ENCODE data around the gene CRYBA2. TPM values are rescaled to one million over a fixed set of nuclear protein-coding genes. Genes with fewer than 3 reads are reported as not detected.
A peak's percentile ranks its signal among the peaks of the same experiment; 100 is the strongest.

The CRYBA2 gene
- total and polyA plus RNA-seq, 2 of the 8 experiments (the other 6 are each of a cell fraction or from before 2014, with no cell fraction given) = not detected

DNA sequence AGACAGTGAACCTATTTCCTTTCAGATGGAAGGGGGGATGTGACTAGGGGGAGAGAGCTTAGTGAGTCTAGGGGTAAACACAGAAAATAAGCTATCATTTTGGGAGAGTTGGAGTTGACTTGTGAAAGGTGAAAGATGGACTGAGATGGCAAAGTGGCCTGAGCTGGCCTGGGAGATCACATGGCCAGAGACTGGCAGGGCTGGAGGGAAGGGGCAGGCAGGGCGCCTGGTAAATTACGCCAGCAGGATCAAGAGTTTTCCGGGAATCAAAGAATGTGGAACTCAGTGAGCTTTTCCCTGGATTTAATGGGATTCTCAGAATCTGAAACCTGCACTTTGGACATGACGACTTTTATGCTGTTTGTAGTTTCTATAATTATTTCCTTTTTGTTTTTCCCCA lies 48.9 kb upstream of the CRYBA2 start:
- Histone ChIP-seq H2AFZ (ENCODE audit: low read length) (peak overlapping the region; percentile 54; the same call in 1 of the 2 replicates), H3K9ac (replicated peaks in 1 of 4; ENCODE audit: extremely low read depth in 1 of 4, low read depth in 3 of 4, low read length in 3 of 4) (no peak overlapping the region), H3K4me3 (ENCODE audit: extremely low read depth in 1 of 4, insufficient read depth in 2 of 4, low read depth in 3 of 4, low read length in 4 of 4) (no peak overlapping the region), H3K4ac (replicated peaks; ENCODE audit: insufficient read length, low read depth, low read length) (no peak overlapping the region), H3K23ac (ENCODE audit: insufficient read length) (no peak overlapping the region), H3K4me1 (replicated peaks in 1 of 4; ENCODE audit: control insufficient read depth in 3 of 4, insufficient read depth in 4 of 4, low read length in 3 of 4) (peaks cover 0 to 3% (median 0%) of the 10 kb centered on the region in 4 experiments; a peak in 1 of 7 replicates), H2BK5ac (ENCODE audit: low read depth, low read length) (no peak overlapping the region), H2BK20ac (ENCODE audit: low read length) (no peak overlapping the region), H2AK5ac (ENCODE audit: low read depth, low read length) (no peak overlapping the region), H3K79me2 (ENCODE audit: control insufficient read depth in 1 of 2, insufficient read depth in 2 of 2, low read length in 2 of 2) (no peaks in the 10 kb centered on the region), H3K27ac (ENCODE audit: low read depth, low read length) (no peak overlapping the region), H2BK15ac (ENCODE audit: low read length) (no peak overlapping the region), H3K36me3 (ENCODE audit: control insufficient read depth in 2 of 4, insufficient read depth in 4 of 4, low read length in 3 of 4) (no peaks in the 10 kb centered on the region), H3K23me2 (ENCODE audit: low read depth, low read length) (no peaks in the 10 kb centered on the region; the same call in 1 of the 2 replicates), H3K4me2 (ENCODE audit: insufficient read depth in 1 of 2, low read depth in 2 of 2, low read length in 2 of 2) (peak overlapping the region in 1 of 2 experiments; percentile 51; a peak in 1 of 4 replicates), H2BK120ac (replicated peaks; ENCODE audit: low read depth, low read length) (no peak overlapping the region), H3K56ac (replicated peaks; ENCODE audit: insufficient read length, low read depth, low read length) (no peak overlapping the region), H3K79me1 (ENCODE audit: low read depth, low read length) (no peaks in the 10 kb centered on the region), H3K9me3 (ENCODE audit: insufficient read depth in 2 of 2, low read depth in 1 of 2, low read length in 1 of 2) (no peaks in the 10 kb centered on the region), H3K14ac (ENCODE audit: insufficient read length) (no peak overlapping the region), H3K27me3 (replicated peaks in 1 of 4; ENCODE audit: control insufficient read depth in 3 of 4, extremely low read depth in 1 of 4, insufficient read depth in 3 of 4, low read length in 3 of 4) (peaks cover 0 to 7% (median 1%) of the 10 kb centered on the region in 4 experiments; a peak in 1 of 7 replicates), H4K8ac (ENCODE audit: extremely low read depth, insufficient read depth, low read length) (no peak overlapping the region), H4K91ac (replicated peaks; ENCODE audit: insufficient read length, low read length) (no peak overlapping the region), H4K20me1 (replicated peaks in 1 of 2; ENCODE audit: control insufficient read depth in 1 of 2, insufficient read depth in 2 of 2, low read length in 2 of 2) (peaks cover 0 to 2% of the 10 kb centered on the region in 2 experiments), H2BK12ac (ENCODE audit: low read depth, low read length) (no peak overlapping the region), H4K5ac (ENCODE audit: insufficient read length, low read depth, low read length) (no peak overlapping the region), H3K18ac (ENCODE audit: extremely low read depth, low read length) (no peak overlapping the region)
- 89% methylated on average over 4 of the region's 4 CpGs; no CpG with 5 or more reads in 1 of the 2 experiments for WGBS, 2 experiments (ENCODE audit: extremely low coverage in 1 of 2, insufficient coverage in 1 of 2, insufficient read length in 1 of 2, insufficient replicate concordance in 2 of 2, low coverage in 1 of 2, low lambda C conversion rate in 2 of 2, missing lambda C conversion rate in 1 of 2)
- no peak for FAIRE-seq
- ChIA-PET CTCF (ENCODE audit: partially characterized antibody) (interaction anchor here (0.6 to 62.8 kb wide), 14 partner anchors 3 to 327 kb away, joined by 3 to 1777 read pairs (median 7); partner anchors contain the start of genes CFAP65 and IHH), POLR2A (ENCODE audit: partially characterized antibody) (interaction anchor here (1.8 kb wide), 1 partner anchor 11 kb away, joined by 4 read pairs; no protein-coding TSS in a partner anchor)
- no peak for DNase-seq (ENCODE audit: low read depth in 1 of 2, low spot score in 2 of 2)
- TF ChIP-seq POLR2AphosphoS5 (IDR thresholded peaks at IDR 0.05; ENCODE audit: low read depth, low read length) = no peak
- TF ChIP-seq GTF2F1 (IDR thresholded peaks at IDR 0.05; ENCODE audit: borderline replicate concordance, low read depth, low read length) = no peak
- no peak for TF ChIP-seq TCF12 (IDR thresholded peaks at IDR 0.05; ENCODE audit: low read depth, low read length)
- TF ChIP-seq, protein P1, sequence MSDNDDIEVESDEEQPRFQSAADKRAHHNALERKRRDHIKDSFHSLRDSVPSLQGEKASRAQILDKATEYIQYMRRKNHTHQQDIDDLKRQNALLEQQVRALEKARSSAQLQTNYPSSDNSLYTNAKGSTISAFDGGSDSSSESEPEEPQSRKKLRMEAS (IDR thresholded peaks at IDR 0.05) = no peak
- TF ChIP-seq SP4 (IDR thresholded peaks at IDR 0.05; ENCODE audit: low read length) = no peak
- no peak for TF ChIP-seq RBBP5 (IDR thresholded peaks at IDR 0.05; ENCODE audit: borderline replicate concordance, low read depth, low read length)
- no peak for TF ChIP-seq JUN (IDR thresholded peaks at IDR 0.05; ENCODE audit: low read depth, low read length)
- TF ChIP-seq POU5F1 (IDR thresholded peaks at IDR 0.05; ENCODE audit: low read depth, low read length) = no peak
- TF ChIP-seq, protein P2, sequence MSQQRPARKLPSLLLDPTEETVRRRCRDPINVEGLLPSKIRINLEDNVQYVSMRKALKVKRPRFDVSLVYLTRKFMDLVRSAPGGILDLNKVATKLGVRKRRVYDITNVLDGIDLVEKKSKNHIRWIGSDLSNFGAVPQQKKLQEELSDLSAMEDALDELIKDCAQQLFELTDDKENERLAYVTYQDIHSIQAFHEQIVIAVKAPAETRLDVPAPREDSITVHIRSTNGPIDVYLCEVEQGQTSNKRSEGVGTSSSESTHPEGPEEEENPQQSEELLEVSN (IDR thresholded peaks at IDR 0.05) = no peak
- no peak for TF ChIP-seq JUND (IDR thresholded peaks at IDR 0.05; ENCODE audit: low read length)
- TF ChIP-seq CHD2 (IDR thresholded peaks at IDR 0.05; ENCODE audit: low read length) = no peak
- TF ChIP-seq SP1 (IDR thresholded peaks at IDR 0.05; ENCODE audit: low read depth, low read length) = no peak
- TF ChIP-seq CHD1 (IDR thresholded peaks at IDR 0.05; ENCODE audit: low read depth, low read length) = no peak
- no peak for TF ChIP-seq NANOG (IDR thresholded peaks at IDR 0.05; ENCODE audit: insufficient read depth, low read depth, low read length, poor library complexity, severe bottlenecking)
